Iris pigment epithelial cell (primary cell): ENCODE data around the gene LCE1B.

Experiments
- DNase-seq: peaks from one replicate; pipeline ENCODE4 v3.0.0-alpha.2; 2011; ENCODE audit warnings: low read depth

LCE1B gene

GRCh38 chr1:152861374-152861773, 49.6 kb downstream of the LCE1B start:
- DNase-seq, result no peak
